Fibroblast of skin of right quadriceps (primary cell): ENCODE measurements around the gene FGGY.
A peak's percentile ranks its signal among the peaks of the same experiment; 100 is the strongest.
"Not testable (repeated sequence)": the region's sequence is repeated elsewhere in the genome, so short reads cannot be mapped to it uniquely, and the experiment has no call there.

ENCODE experiments used
- DNase-seq: peaks from one replicate; pipeline ENCODE4 v3.0.0-alpha.2; 2013

Gene FGGY

GRCh38 chr1:59556802-59557548, 260.1 kb downstream of the FGGY start:
- DNase-seq, result no peak

DNA sequence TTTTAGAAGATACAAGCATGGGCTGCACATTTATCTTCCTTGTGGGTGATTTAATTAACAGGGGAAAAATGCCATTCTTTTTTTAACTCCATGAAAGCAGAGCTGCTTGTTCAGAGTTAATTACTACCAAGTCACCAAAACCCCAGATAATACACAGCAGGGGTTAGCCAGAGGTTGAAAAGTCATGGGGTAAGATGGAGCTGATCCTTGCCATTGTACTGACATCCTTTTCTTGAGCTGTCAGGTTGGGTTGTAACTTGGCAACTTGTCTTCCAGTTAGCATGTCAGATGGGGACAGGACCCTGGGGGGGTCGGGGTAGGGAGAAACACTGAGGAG, 260.6 kb downstream of the FGGY start:
- DNase-seq, result no peak

- not testable (repeated sequence) for DNase-seq
Observed at GRCh38 chr1:59558580-59558979, 261.7 kb downstream of the FGGY start.

DNA sequence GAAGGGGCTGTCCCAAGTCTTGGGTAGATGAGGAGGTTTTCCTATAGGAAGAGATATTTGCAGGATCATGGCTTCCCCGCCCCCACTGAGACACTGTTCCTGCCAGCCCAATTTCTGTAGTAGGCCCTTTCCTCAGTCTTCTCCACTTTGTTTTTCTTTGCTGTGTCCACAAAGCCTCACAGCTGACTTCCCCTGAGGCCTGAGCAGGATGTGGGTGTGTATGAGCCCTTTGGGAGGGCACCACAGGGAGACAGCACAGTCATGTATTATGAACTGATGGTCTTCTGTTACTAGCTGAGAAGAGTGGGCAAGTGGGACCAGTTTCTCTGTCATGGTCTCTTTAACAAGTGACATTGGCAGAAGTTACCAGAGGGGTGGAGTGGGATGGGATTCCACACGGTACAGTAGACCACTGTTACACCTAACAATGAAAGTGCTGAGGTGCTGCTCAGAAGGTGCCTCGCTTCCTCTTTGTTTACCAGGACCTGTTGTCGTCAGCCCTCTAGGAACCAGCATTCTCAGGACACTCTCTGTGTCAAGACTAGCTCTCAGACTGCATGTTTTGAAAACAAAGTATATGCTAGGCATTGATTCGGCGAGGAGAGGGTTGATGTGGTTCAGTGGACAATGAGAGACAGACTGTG, 264.0 kb downstream of the FGGY start:
- DNase-seq, result no peak

DNA sequence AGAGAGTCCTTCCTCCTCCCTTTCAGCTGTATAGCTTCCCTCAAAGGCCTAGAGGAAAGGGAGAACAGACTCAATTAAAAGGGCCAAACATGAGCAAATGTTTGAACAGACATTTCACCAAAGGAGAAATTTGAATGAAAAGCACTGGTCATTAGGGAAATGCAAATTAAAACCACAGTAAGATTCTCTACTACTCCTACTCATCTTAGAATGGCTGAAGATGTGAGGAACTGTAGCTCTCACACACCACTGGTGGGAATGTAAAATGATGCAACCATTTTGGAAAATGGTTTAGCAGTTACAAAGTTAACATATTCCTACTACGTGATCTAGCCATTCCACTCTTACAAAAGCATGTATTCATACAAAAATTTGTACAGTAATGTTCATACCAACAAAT, 264.9 kb downstream of the FGGY start:
- DNase-seq, result no peak

GRCh38 chr1:59564192-59564891, 267.4 kb downstream of the FGGY start:
- DNase-seq, result peak; percentile 25

GRCh38 chr1:59565611-59566410, 268.9 kb downstream of the FGGY start:
- peak; percentile 94 for DNase-seq

GRCh38 chr1:59568158-59568935, 271.5 kb downstream of the FGGY start:
- peak; percentile 27 for DNase-seq

GRCh38 chr1:59569198-59569597, 272.3 kb downstream of the FGGY start:
- DNase-seq, result no peak

DNA sequence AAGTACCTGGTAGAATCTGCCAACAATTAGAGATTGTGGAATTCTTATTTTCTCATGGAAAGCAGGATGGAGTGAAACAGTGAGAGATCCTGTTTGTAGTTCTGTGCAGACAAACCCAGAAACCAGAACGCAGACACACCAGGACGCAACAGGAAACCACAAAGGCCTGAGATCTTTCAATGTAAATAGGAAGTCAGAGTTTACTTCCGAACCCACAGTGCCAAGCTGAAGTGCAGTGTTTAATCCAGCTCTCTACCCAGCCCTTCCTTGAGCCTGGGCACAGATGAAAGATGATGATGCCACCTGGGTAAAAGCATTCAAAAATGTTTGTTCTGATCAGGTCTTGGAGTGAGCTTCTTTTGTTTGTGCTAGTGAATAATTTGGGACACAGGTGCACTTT, 273.6 kb downstream of the FGGY start:
- DNase-seq, result no peak

GRCh38 chr1:59574085-59574484, 277.2 kb downstream of the FGGY start:
- DNase-seq, result peak; percentile 81

DNA sequence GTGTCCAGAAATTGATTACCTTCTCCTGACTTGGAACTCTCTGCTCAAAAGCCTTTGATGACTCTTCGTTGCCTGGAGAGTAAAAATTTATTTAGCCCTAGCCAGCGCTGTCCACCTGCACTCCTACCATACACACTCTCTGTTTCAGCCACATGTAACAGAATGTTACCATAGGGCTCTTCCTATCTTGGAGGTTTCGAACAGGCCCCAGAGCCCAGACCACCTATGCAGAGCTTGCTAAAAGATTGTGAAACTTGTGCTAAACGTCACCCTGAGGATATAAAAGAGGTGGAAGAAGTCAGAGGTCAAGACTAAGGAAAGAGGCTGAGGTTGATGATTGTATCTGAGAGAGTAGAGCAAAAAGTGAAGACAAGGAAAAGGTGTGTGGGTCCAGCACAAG, 280.9 kb downstream of the FGGY start:
- DNase-seq, result no peak

DNA sequence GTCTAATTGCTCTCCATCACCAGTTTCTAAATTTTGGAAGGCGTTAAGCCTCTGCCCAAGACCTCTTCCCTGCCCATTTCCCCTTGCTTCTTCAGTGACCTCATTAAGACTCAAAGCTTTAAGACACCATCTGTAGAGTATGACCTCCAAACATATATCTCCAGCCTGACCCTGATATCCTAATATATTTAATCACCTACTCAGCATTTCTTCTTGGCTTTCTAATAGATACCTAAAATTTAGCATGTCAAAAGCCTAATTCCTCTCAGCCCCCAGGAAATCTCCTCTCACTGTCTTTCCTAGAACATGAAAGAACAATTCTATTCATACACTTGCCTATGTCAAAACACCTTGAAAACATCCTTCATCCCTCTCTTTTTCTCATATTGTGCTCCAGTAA, 282.3 kb downstream of the FGGY start:
- no peak for DNase-seq

GRCh38 chr1:59580257-59580656, 283.4 kb downstream of the FGGY start:
- DNase-seq, result no peak

DNA sequence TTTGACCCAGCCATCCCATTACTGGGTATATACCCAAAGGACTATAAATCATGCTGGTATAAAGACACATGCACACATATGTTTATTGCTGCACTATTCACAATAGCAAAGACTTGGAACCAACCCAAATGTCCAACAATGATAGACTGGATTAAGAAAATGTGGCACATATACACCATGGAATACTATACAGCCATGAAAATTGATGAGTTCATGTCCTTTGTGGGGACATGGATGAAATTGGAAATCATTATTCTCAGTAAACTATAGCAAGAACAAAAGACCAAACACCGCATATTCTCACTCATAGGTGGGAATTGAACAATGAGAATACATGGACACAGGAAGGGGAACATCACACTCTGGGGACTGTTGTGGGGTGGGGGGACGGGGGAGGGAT, 295.5 kb downstream of the FGGY start:
- not testable (repeated sequence) for DNase-seq

GRCh38 chr1:59592924-59593323, 296.0 kb downstream of the FGGY start:
- DNase-seq, result no peak

GRCh38 chr1:59593798-59594790, 297.2 kb downstream of the FGGY start:
- no peak for DNase-seq

DNA sequence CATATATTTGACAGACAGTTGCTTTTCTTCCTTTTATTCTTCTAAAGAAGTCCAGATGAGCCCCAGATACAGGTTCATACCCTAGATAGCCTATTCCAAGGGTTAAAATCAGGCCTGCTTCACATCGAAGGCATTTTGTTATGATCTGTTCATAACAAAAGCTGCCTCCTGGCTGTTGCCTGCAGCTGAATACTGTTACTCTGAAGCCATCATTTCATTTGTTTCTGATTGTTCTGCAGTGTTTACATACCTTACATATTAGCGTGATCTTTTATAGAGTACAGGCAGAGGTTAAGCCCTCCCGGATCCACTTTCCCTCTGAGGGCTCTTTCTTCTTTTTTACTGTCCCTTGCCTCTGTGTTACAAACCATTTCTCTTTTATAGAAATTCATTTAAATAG, 298.9 kb downstream of the FGGY start:
- DNase-seq, result peak; percentile 53

GRCh38 chr1:59596432-59596831, 299.5 kb downstream of the FGGY start:
- peak; percentile 64 for DNase-seq

DNA sequence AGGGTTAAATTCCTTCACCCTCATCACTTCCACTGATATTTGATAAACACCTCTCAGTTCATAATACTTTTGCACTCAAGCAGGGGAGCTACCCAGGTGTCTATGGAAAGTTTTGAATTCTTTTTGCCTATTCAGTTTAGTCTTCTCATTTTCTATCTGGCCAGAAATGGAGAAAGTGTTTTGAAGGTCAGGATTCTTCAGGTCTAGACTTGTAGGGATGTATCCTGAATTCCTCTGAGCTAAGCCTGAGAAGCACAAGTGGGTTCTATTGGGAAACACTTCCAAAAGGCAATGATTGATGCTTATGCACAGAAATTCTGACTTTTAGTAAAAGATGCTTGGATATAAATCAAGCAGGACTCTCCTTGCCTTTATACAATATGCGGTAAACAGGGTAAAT, 300.1 kb downstream of the FGGY start:
- no peak for DNase-seq

GRCh38 chr1:59597420-59598119, 300.7 kb downstream of the FGGY start:
- DNase-seq, result no peak
